Natural killer cell (primary cell): ENCODE measurements around the gene CA12. TPM values are rescaled to one million over a fixed set of nuclear protein-coding genes. Genes with fewer than 3 reads are reported as not detected.

Source experiments
- ATAC-seq, 3 donors: fragments of 150-1000 bp in 2 of 3; fragments of 200-7000 bp in 1 of 3; cut with Tn5 transposase; 1 replicate in 1 of 3; 2 replicates in 2 of 3; pipeline ENCODE4 v1.10.0; 2021; ENCODE audit warnings: mild to moderate bottlenecking in 2 of 3, moderate library complexity in 2 of 3
- DNase-seq, 2 donors: peaks; one replicate each; pipeline versions ENCODE4 v3.0.0 to v3.0.0-alpha.2; 2013 to 2021; ENCODE audit warnings: mixed read lengths in 1 of 2
- H3K27ac ChIP-seq: one replicate; pipeline ENCODE4 v1.5.1; 2013; ENCODE audit warnings: mild to moderate bottlenecking, low read length
- H3K27me3 ChIP-seq: one replicate; pipeline ENCODE4 v1.6.1; 2013; ENCODE audit warnings: low read length; ENCODE audit not compliant: control insufficient read depth, insufficient read depth
- H3K36me3 ChIP-seq: one replicate; pipeline ENCODE4 v1.6.1; 2013; ENCODE audit warnings: low read length; ENCODE audit not compliant: control insufficient read depth, insufficient read depth
- H3K4me1 ChIP-seq: one replicate; pipeline ENCODE4 v1.6.1; 2013; ENCODE audit warnings: low read length; ENCODE audit not compliant: control insufficient read depth, insufficient read depth
- H3K4me3 ChIP-seq: one replicate; pipeline ENCODE4 v1.5.1; 2013; ENCODE audit warnings: low read length
- H3K9me3 ChIP-seq: one replicate; pipeline ENCODE4 v1.6.1; 2013; ENCODE audit warnings: low read length; ENCODE audit not compliant: control insufficient read depth, insufficient read depth
- H3K27ac Mint-ChIP-seq, 2 donors: one replicate each; pipeline ENCODE4 v1.8.0; 2022; ENCODE audit warnings: mild to moderate bottlenecking in 2 of 2, mixed read lengths in 2 of 2, moderate library complexity in 1 of 2
- H3K27me3 Mint-ChIP-seq, 2 donors: one replicate each; pipeline ENCODE4 v1.8.0; 2022; ENCODE audit warnings: low read depth in 2 of 2, mixed read lengths in 2 of 2
- H3K36me3 Mint-ChIP-seq: one replicate; pipeline ENCODE4 v1.8.0; 2022; ENCODE audit warnings: mixed read lengths
- H3K4me1 Mint-ChIP-seq, 2 donors: one replicate each; pipeline ENCODE4 v1.8.0; 2022; ENCODE audit warnings: mixed read lengths in 2 of 2
- H3K4me3 Mint-ChIP-seq: one replicate; pipeline ENCODE4 v1.8.0; 2022; ENCODE audit warnings: mild to moderate bottlenecking, moderate library complexity, mixed read lengths
- H3K9me3 Mint-ChIP-seq, 2 donors: one replicate each; pipeline ENCODE4 v1.8.0; 2022; ENCODE audit warnings: mixed read lengths in 2 of 2
- WGBS: methylation state at CpG from one replicate; pipeline ENCODE4 v1.1.7; 2013; ENCODE audit warnings: missing lambda C conversion rate; ENCODE audit not compliant: insufficient coverage; 5-methylcytosine and 5-hydroxymethylcytosine counted together
- intact Hi-C: fragments of 100-400 bp; cut with micrococcal nuclease; formaldehyde crosslinking; loops from one replicate; pipeline ENCODE4 v1.14.2; 2022
- total RNA-seq, 4 donors: library from RNA; stranded (reverse); fragments of 120-200 nt in 1 of 4; gene quantifications; one replicate each; pipeline versions ENCODE4 v1.2.3 to v1.2.4, GENCODE V29; 2013 to 2022
- TF ChIP-seq, protein P1 (sequence below): fragments of 200-600 bp; IDR thresholded peaks from one replicate; pipeline ENCODE4 v1.8.0; 2022; ENCODE audit warnings: antibody characterized with exemption

The CA12 gene
- total RNA-seq, 3 donors from 2014 or later (not counting 1 experiment from before 2014, with no cell fraction given), result not detected

GRCh38 chr15:63306492-63307073, 75.1 kb downstream of the CA12 start:
- intact Hi-C loops, result no loop called here
- Mint-ChIP-seq H3K9me3 (no peaks in the 10 kb centered on the region), H3K27me3 (no peaks in the 10 kb centered on the region), H3K27ac (no peak overlapping the region), H3K4me1 (no peaks in the 10 kb centered on the region), H3K4me3 (no peak overlapping the region), H3K36me3 (no peaks in the 10 kb centered on the region)
- H3K9me3 ChIP-seq, result no peaks in the 10 kb centered on the region
- H3K36me3 ChIP-seq, result peaks cover 14% of the 10 kb centered on the region
- no peak overlapping the region for H3K27ac ChIP-seq
- H3K27me3 ChIP-seq, result no peaks in the 10 kb centered on the region
- DNase-seq, result no peak
- no peaks in the 10 kb centered on the region for H3K4me1 ChIP-seq
- no peak overlapping the region for H3K4me3 ChIP-seq
- TF ChIP-seq, protein P1, sequence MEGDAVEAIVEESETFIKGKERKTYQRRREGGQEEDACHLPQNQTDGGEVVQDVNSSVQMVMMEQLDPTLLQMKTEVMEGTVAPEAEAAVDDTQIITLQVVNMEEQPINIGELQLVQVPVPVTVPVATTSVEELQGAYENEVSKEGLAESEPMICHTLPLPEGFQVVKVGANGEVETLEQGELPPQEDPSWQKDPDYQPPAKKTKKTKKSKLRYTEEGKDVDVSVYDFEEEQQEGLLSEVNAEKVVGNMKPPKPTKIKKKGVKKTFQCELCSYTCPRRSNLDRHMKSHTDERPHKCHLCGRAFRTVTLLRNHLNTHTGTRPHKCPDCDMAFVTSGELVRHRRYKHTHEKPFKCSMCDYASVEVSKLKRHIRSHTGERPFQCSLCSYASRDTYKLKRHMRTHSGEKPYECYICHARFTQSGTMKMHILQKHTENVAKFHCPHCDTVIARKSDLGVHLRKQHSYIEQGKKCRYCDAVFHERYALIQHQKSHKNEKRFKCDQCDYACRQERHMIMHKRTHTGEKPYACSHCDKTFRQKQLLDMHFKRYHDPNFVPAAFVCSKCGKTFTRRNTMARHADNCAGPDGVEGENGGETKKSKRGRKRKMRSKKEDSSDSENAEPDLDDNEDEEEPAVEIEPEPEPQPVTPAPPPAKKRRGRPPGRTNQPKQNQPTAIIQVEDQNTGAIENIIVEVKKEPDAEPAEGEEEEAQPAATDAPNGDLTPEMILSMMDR, result no peak
- ATAC-seq, result no peak
- WGBS, result 99% methylated on average over 5 of the region's 5 CpGs

DNA sequence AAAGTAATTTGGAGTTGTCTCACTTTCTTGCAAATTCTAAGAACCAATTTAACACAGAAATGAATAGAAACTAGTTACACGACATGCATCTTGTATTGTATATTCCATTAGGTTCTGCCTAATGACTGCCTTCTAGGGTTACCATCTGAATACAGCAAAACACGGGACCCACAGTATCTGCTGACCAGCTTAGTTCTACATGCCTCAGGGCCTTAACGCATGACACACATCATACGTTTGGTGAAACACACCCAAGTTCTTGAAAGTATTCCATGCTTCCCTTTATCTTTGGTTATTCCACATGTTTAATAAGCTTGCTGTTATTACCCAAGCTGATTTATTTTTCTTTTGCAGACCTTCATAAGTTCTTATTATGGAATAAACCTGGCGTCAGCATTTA, 76.4 kb downstream of the CA12 start:
- Mint-ChIP-seq H3K4me3 (no peak overlapping the region), H3K36me3 (no peaks in the 10 kb centered on the region), H3K27ac (no peak overlapping the region), H3K27me3 (no peaks in the 10 kb centered on the region), H3K4me1 (no peaks in the 10 kb centered on the region), H3K9me3 (no peaks in the 10 kb centered on the region)
- no peak overlapping the region for H3K27ac ChIP-seq
- H3K27me3 ChIP-seq, result no peaks in the 10 kb centered on the region
- intact Hi-C loops, result no loop called here
- ATAC-seq (no peak), DNase-seq (no peak)
- H3K36me3 ChIP-seq, result peaks cover 14% of the 10 kb centered on the region
- WGBS, result 92% methylated on average over 5 of the region's 5 CpGs
- no peak overlapping the region for H3K4me3 ChIP-seq
- no peaks in the 10 kb centered on the region for H3K9me3 ChIP-seq
- TF ChIP-seq, protein P1, result no peak
- no peaks in the 10 kb centered on the region for H3K4me1 ChIP-seq

DNA sequence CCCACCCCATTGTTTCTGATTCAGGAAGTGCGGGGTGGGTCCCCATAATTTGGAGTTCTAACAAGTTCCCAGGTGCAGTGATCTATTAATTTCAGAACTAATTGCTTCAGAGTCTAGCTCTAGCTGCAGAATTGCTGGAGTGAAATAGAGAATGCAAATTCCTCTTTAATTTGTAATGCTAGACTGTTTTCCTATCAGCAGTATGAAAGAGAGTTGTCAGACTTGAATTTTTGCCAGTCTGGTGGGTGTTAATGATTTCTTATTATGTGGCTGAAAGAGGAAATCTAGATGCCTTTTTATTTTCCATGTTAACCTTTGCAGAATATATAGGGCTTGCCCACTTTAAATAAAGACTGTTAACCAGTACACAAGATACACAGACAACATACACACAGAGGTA, 80.6 kb downstream of the CA12 start:
- 100% methylated on average over 1 of the region's 1 CpG for WGBS
- Histone ChIP-seq H3K36me3 (peaks cover 10% of the 10 kb centered on the region), H3K4me1 (peaks cover 6% of the 10 kb centered on the region), H3K27me3 (no peaks in the 10 kb centered on the region), H3K27ac (no peak overlapping the region), H3K4me3 (no peak overlapping the region), H3K9me3 (no peaks in the 10 kb centered on the region)
- Mint-ChIP-seq H3K36me3 (no peaks in the 10 kb centered on the region), H3K4me1 (peaks cover 5 to 6% of the 10 kb centered on the region in 2 donors), H3K9me3 (no peaks in the 10 kb centered on the region), H3K27me3 (no peaks in the 10 kb centered on the region), H3K27ac (no peak overlapping the region), H3K4me3 (no peak overlapping the region)
- ATAC-seq, result no peak
- intact Hi-C loops, result no loop called here
- TF ChIP-seq, protein P1, result no peak
- no peak for DNase-seq

DNA sequence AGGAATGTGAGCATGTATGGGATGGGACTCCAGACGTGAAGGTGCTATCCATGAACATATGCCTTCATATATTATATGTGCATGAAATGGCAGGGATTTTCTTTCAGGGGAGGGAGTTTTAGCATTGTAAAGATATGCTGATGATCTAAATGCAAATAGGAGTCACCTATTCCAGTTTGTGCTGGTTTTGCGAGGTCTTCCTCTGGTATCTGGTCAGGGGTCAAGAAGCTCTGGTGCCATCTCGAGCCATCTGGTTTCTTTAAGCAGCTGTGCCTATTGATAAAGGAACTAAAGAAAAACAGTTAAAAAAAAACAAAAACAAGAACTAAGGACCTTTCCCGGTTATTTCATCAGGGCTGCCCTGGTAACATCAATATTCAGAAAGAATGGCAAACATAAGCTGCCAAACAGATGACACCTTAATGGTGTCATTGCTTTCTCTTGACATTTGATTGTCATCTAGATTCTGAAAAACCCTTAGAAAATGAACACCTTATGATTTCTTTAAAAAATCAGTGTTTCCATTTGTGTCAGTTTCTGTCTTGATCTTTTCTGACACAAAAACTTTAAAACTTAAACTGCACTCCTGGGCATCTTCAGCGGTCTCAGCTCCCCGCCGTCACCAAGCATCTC, 81.6 kb downstream of the CA12 start:
- Mint-ChIP-seq H3K4me1 (peaks cover 11 to 13% of the 10 kb centered on the region in 2 donors), H3K27ac (no peak overlapping the region)
- TF ChIP-seq, protein P1, result no peak

More for the DNA sequence above, 81.6 kb downstream of the CA12 start:
- no peaks in the 10 kb centered on the region for H3K27me3 ChIP-seq
- H3K9me3 Mint-ChIP-seq, result no peaks in the 10 kb centered on the region
- no peaks in the 10 kb centered on the region for H3K9me3 ChIP-seq
- no peaks in the 10 kb centered on the region for H3K36me3 Mint-ChIP-seq
- 89% methylated on average over 7 of the region's 7 CpGs for WGBS
- peaks cover 5% of the 10 kb centered on the region for H3K36me3 ChIP-seq
- intact Hi-C loops, result no loop called here
- DNase-seq (no peak), ATAC-seq (no peak)
- H3K27ac ChIP-seq, result no peak overlapping the region
- no peak overlapping the region for H3K4me3 Mint-ChIP-seq
- no peak overlapping the region for H3K4me3 ChIP-seq
- peaks cover 9% of the 10 kb centered on the region for H3K4me1 ChIP-seq
- no peaks in the 10 kb centered on the region for H3K27me3 Mint-ChIP-seq
